Mucosa of descending colon (tissue), 3 donors: ENCODE data around the gene ADIPOR2. TPM values are rescaled to one million over a fixed set of nuclear protein-coding genes. Genes with fewer than 3 reads are reported as not detected.

Source experiments
- ATAC-seq: fragments of 200-7000 bp; cut with Tn5 transposase; one replicate; pipeline ENCODE4 v1.9.1; 2020; ENCODE audit warnings: mild to moderate bottlenecking, moderate library complexity
- DNase-seq, 3 donors: peaks; one replicate each; pipeline ENCODE4 v3.0.0-alpha.2; 2020
- H3K36me3 ChIP-seq: fragments of 200-600 bp; one replicate; pipeline ENCODE4 v1.8.0; 2021; ENCODE audit warnings: low read depth, mild to moderate bottlenecking
- H3K4me1 ChIP-seq: fragments of 200-600 bp; one replicate; pipeline ENCODE4 v1.8.0; 2021; ENCODE audit warnings: low read depth, mild to moderate bottlenecking
- H3K4me3 ChIP-seq: fragments of 200-600 bp; one replicate; pipeline ENCODE4 v1.8.0; 2021; ENCODE audit warnings: mild to moderate bottlenecking
- H3K9me3 ChIP-seq: fragments of 200-600 bp; one replicate; pipeline ENCODE4 v1.8.0; 2021; ENCODE audit warnings: mild to moderate bottlenecking
- CTCF ChIP-seq: fragments of 200-600 bp; IDR thresholded peaks from one replicate; pipeline ENCODE4 v1.8.0; 2022; ENCODE audit warnings: antibody characterized with exemption, mild to moderate bottlenecking
- intact Hi-C, 2 donors: fragments of 100-400 bp; cut with DNase I in 1 of 2; cut with micrococcal nuclease in 1 of 2; formaldehyde crosslinking; loops; one replicate each; pipeline versions ENCODE4 v1.11.0 to v1.11.1; 2022; cut with DNase I, micrococcal nuclease
- total RNA-seq, 3 donors: library from RNA; stranded (reverse); fragmentation: NEBNext Ultra II Directional in 2 of 3; extraction: Animal tissue kit (Norgen Biotek cat#: 25700) in 2 of 3; gene quantifications; one replicate each; pipeline versions ENCODE4 v1.2.1 to v1.2.4, GENCODE V29; 2021 to 2023
- donor health status: DM: no; HTN: no; CAD: no; lungs with moderate emphysema.
- donor health status: DM: no; HTN: no; CAD: no.
- donor health status: DM: no; HTN: yes; CAD: no.

Gene ADIPOR2
- total RNA-seq, 3 donors from 2014 or later = 76.1 to 119 (median 98.5) TPM

DNA sequence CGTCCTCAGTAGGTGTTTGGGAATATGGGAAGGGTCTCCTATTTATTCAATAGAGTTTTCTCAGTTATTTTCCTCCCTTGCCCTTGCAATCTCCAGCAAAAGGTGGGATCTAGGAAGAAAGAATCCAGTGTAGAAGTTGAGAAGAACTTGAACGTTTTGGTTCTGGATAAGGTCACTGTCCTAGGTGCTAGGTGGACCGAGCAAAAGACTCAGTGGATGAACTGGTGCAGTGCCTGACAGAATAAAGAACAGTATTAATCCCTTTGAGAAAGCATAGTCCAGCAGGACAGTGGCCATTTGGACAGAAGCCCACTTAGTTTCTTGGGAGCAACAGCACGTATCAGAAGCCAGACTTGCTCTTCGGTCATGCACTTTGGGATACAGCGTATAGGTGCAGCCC, 96.8 kb downstream of the ADIPOR2 start:
- TF ChIP-seq CTCF = no peak
- ATAC-seq = no peak
- Histone ChIP-seq H3K4me3 (no peak overlapping the region), H3K4me1 (no peaks in the 10 kb centered on the region), H3K36me3 (peaks cover 4% of the 10 kb centered on the region), H3K9me3 (no peaks in the 10 kb centered on the region)
- intact Hi-C loops = no loop called here
- DNase-seq = no peak

DNA sequence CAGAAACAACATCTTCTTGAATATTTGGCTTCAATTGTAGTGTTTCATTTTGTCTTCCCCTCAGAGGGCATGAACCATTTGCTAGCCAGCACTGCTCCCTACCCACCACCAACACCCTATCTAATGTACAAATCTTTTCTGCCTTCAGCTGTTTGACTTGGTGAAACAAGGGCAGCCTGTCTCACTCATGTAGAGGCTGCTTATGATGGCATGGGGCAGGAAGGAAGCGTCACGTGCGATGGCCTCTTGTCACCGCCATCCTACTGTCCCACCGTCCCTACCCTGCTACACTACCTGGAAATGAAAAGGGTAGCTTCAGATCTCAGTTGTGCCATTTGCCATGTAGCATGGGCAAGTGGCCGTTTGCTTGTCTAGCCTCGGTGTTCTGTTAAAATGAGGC, 99.6 kb downstream of the ADIPOR2 start:
- Histone ChIP-seq H3K36me3 (peaks cover 4% of the 10 kb centered on the region), H3K4me3 (no peak overlapping the region), H3K4me1 (peaks cover 1% of the 10 kb centered on the region), H3K9me3 (no peaks in the 10 kb centered on the region)
- ATAC-seq (no peak), DNase-seq (no peak)
- intact Hi-C loops = loop anchor here (5.0 to 10.0 kb wide), 3 partner anchors 138 to 244 kb away; no protein-coding TSS in a partner anchor
- no peak for TF ChIP-seq CTCF

GRCh38 chr12:1791104-1791841, 100.4 kb downstream of the ADIPOR2 start:
- Histone ChIP-seq H3K4me3 (no peak overlapping the region), H3K4me1 (peaks cover 9% of the 10 kb centered on the region), H3K9me3 (no peaks in the 10 kb centered on the region), H3K36me3 (peaks cover 3% of the 10 kb centered on the region)
- ATAC-seq (peak; percentile 44), DNase-seq (peak in 2 of 3 donors; percentile 62 to 87)
- intact Hi-C loops = loop anchor here (1.0 to 10.0 kb wide), 4 partner anchors 139 to 244 kb away; no protein-coding TSS in a partner anchor
- TF ChIP-seq CTCF = peak; percentile 48

DNA sequence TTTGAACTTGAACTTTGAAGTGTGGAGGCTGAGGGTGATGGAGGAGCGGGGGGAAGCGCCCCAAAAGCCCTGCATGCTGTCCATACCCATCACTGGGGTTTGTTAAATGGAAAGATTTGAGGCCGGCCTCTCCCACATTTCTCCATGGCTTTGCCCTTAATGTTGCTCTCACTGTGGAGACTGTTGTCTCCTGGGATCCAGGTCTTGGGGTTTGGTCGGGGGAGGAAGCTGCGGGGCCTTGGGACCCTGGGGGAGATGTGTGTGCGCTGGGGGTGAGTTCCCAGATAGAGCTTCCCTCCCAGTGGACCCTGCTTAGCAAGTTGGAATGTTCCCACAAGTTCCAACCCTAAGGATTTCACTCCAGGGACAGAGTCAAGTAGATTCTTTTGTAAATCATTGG, 101.5 kb downstream of the ADIPOR2 start:
- H3K4me1 ChIP-seq = peaks cover 9% of the 10 kb centered on the region
- ATAC-seq (no peak), DNase-seq (no peak)
- no peak overlapping the region for H3K4me3 ChIP-seq
- no peak for TF ChIP-seq CTCF
- intact Hi-C loops = loop anchor here (5.0 to 10.0 kb wide), 3 partner anchors 140 to 242 kb away; no protein-coding TSS in a partner anchor
- no peaks in the 10 kb centered on the region for H3K36me3 ChIP-seq
- no peaks in the 10 kb centered on the region for H3K9me3 ChIP-seq

- H3K4me1 ChIP-seq = peaks cover 9% of the 10 kb centered on the region
- no peak overlapping the region for H3K4me3 ChIP-seq
- no peak for TF ChIP-seq CTCF
- no peaks in the 10 kb centered on the region for H3K36me3 ChIP-seq
- no peak for ATAC-seq
- DNase-seq = no peak
- H3K9me3 ChIP-seq = no peaks in the 10 kb centered on the region
- intact Hi-C loops = loop anchor here (5.0 to 10.0 kb wide), 3 partner anchors 141 to 241 kb away; no protein-coding TSS in a partner anchor
Measured at GRCh38 chr12:1793426-1794210, 102.7 kb downstream of the ADIPOR2 start.
